Aorta (tissue), 4 donors: Measurements from ENCODE around the gene TBC1D2. TPM values are rescaled to one million over a fixed set of nuclear protein-coding genes. Genes with fewer than 3 reads are reported as not detected.

ENCODE experiments used
- microRNA-seq, 2 donors: library from miRNA; unstranded; fragments of <30 nt; microRNA quantifications; one replicate each; pipeline ENCODE4 v1.2.0, GENCODE V29; 2020
- polyA plus RNA-seq, 2 donors: library from polyadenylated mRNA; stranded (reverse); fragments of 200-250 nt; gene quantifications; one replicate each; pipeline ENCODE4 v1.2.3, GENCODE V29; 2013
- total RNA-seq, 2 donors: library from RNA; stranded (reverse); fragmentation: NEBNext Ultra II Directional; extraction: Animal tissue kit (Norgen Biotek cat#: 25700); gene quantifications; one replicate each; pipeline ENCODE4 v1.2.1, GENCODE V29; 2021
- donor health status: healthy with polysubstance abuse.
- donor health status: Bipolar disorder and iron deficiency.
- donor health status: DM: no; HTN: no; CAD: no.
- donor health status: DM: yes; HTN: yes; CAD: no.

The TBC1D2 gene
- total and polyA plus RNA-seq, 4 donors: 6.0 to 12.4 (median 8.4) TPM

Small RNA genes within 50 kb of the gene (microRNA-seq; reads per million reads assigned to microRNA genes)
- gene MIR6854: 0 reads per million in 2 donors

Other genes starting within 250 kb of the TBC1D2 start
- gene NANS, start 198.9 kb downstream of the TBC1D2 start, total RNA-seq: 10 to 100 TPM; 40.8 to 47.3 TPM
- gene NANS, start 198.9 kb downstream of the TBC1D2 start, polyA plus RNA-seq: 10 to 100 TPM; 39.2 to 57.1 TPM
- gene TRIM14, start 136.4 kb downstream of the TBC1D2 start, total RNA-seq: 10 to 100 TPM in 1 of 2 donors, 1 to 10 TPM in 1; 8.5 to 17.6 TPM
- 1 to 10 TPM; 1.5 to 5.6 TPM for gene TRIM14, start 136.4 kb downstream of the TBC1D2 start, polyA plus RNA-seq
- 1 to 10 TPM; 1.6 to 3.7 TPM for gene CORO2A, start 63.0 kb downstream of the TBC1D2 start, total RNA-seq
- gene CORO2A, start 63.0 kb downstream of the TBC1D2 start, polyA plus RNA-seq: 1 to 10 TPM in 1 of 2 donors, under 1 TPM in 1; 0.31 to 8.3 TPM